ENCODE measurements around the gene ZC3H18. TPM values are rescaled to one million over a fixed set of nuclear protein-coding genes. Genes with fewer than 3 reads are reported as not detected.

ZC3H18 gene
- total RNA-seq, 1 donor from 2014 or later, result 49.3 TPM

DNA sequence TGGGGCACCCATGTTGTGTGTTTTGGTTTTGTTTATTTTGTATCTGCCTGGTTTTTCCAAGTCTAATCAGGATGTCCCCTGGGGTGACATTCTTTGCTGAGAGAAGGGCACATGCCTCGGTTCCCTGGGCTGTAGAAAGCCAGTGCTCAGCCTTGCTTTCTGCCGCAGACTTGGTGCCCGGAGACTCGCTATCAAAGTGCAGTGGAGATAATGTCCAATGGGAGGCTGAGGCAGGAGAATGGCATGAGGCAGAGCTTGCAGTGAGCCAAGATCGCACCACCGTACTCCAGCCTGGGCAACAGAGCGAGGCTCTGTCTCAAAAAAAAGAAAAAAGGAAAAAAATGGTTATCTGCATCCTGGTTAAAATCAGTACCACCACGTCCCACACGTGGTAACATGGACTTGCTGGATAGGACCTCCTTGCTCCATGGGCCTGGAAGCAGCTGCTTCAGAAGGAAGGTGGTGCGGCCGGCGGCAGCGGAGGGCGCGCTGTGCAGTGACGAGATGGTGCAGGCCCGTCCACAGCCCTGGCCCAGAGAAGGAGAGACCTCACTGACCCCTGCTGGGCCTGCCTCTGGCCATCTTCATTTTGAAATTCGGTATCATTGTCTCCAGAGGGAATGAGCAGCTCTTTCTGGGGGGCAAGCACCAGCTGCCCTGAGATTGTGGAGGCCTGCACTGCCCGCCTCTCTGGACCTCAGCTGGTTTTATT lies 48.9 kb downstream of the ZC3H18 start:
- no peaks in the 10 kb centered on the region for H3K9me3 Mint-ChIP-seq (ENCODE audit: unreplicated experiment)
- peak overlapping the region; percentile 72 for H3K27ac Mint-ChIP-seq (ENCODE audit: unreplicated experiment)
- H3K4me1 Mint-ChIP-seq (ENCODE audit: unreplicated experiment), result peaks cover 18% of the 10 kb centered on the region
- H3K4me3 Mint-ChIP-seq (ENCODE audit: unreplicated experiment), result peak overlapping the region; percentile 67
- H3K27me3 Mint-ChIP-seq (ENCODE audit: unreplicated experiment), result peaks cover 15% of the 10 kb centered on the region
- H3K36me3 Mint-ChIP-seq (ENCODE audit: low read depth, unreplicated experiment), result peaks cover 22% of the 10 kb centered on the region
- no peak for DNase-seq (ENCODE audit: low spot score)
- TF ChIP-seq, protein P1, sequence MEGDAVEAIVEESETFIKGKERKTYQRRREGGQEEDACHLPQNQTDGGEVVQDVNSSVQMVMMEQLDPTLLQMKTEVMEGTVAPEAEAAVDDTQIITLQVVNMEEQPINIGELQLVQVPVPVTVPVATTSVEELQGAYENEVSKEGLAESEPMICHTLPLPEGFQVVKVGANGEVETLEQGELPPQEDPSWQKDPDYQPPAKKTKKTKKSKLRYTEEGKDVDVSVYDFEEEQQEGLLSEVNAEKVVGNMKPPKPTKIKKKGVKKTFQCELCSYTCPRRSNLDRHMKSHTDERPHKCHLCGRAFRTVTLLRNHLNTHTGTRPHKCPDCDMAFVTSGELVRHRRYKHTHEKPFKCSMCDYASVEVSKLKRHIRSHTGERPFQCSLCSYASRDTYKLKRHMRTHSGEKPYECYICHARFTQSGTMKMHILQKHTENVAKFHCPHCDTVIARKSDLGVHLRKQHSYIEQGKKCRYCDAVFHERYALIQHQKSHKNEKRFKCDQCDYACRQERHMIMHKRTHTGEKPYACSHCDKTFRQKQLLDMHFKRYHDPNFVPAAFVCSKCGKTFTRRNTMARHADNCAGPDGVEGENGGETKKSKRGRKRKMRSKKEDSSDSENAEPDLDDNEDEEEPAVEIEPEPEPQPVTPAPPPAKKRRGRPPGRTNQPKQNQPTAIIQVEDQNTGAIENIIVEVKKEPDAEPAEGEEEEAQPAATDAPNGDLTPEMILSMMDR (IDR thresholded peaks at IDR 0.05; ENCODE audit: unreplicated experiment), result no peak

DNA sequence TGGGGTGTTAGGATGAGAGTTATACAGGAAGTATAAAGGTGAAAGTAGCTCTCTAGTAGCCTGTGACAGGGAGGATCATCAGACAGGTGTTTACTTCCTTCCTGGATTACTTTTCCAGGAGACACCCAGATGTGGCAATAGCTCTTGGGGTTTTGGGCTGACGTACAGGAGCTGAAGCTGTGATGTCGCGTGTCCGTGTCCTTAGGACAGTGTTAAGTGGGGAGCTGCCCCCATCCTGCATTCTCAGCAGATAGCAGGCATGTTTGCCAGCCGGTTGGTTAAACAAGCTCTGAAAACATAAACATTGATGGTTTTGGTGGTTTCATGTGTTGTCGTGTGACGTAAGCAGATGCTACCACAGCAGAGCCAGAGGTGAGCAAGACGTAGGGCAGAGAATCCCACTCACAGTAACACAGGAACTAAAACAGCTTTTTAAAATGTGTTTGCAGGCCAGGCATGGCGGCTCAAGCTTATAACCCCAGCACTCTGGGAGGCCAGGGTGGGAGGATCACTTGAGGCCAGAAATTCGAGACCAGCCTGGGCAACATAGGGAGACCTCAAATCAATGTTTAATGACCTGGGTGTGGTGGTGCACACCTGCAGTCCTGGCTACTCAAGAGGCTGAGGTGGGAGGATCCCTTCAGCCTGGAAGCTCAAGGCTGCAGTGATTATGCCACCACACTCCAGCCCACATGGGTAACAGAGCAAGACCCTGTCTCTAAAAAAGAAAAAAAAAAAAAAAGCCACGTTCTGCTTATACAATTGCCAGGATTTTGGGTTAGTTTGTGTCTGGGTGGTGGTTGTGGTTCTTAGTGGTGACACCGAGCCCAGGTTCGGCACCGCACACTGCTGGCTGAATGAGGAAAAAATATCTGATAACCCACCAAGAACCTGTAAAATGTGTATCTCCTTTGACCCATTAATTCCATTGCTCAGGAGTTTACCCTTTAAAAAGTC lies 49.9 kb downstream of the ZC3H18 start:
- H3K27me3 Mint-ChIP-seq (ENCODE audit: unreplicated experiment), result peaks cover 12% of the 10 kb centered on the region
- TF ChIP-seq, protein P1 (IDR thresholded peaks at IDR 0.05; ENCODE audit: unreplicated experiment), result no peak
- H3K4me3 Mint-ChIP-seq (ENCODE audit: unreplicated experiment), result no peak overlapping the region
- peaks cover 19% of the 10 kb centered on the region for H3K36me3 Mint-ChIP-seq (ENCODE audit: low read depth, unreplicated experiment)
- no peak overlapping the region for H3K27ac Mint-ChIP-seq (ENCODE audit: unreplicated experiment)
- H3K9me3 Mint-ChIP-seq (ENCODE audit: unreplicated experiment), result no peaks in the 10 kb centered on the region
- H3K4me1 Mint-ChIP-seq (ENCODE audit: unreplicated experiment), result peaks cover 16% of the 10 kb centered on the region
- DNase-seq (ENCODE audit: low spot score), result no peak

DNA sequence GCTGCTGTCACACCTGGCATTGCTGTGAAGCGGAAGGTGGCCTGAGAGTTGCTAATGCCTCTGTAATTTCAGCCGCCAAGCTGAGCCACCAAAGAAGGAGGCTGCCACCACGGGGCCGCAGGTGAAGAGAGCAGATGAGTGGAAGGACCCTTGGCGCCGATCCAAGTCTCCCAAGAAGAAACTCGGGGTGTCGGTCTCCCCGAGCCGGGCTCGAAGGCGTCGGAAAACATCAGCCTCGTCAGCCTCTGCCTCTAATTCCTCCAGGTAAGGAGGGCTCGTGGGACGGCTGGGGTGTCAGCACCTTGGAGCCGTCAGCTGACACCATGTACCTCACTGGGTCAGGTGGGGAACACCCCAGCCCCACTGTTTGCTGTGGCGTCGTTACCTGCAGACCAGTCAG lies 51.9 kb downstream of the ZC3H18 start:
- Mint-ChIP-seq H3K4me3 (ENCODE audit: unreplicated experiment) (no peak overlapping the region), H3K27me3 (ENCODE audit: unreplicated experiment) (peaks cover 6% of the 10 kb centered on the region), H3K36me3 (ENCODE audit: low read depth, unreplicated experiment) (peaks cover 16% of the 10 kb centered on the region), H3K4me1 (ENCODE audit: unreplicated experiment) (no peaks in the 10 kb centered on the region), H3K9me3 (ENCODE audit: unreplicated experiment) (no peaks in the 10 kb centered on the region), H3K27ac (ENCODE audit: unreplicated experiment) (no peak overlapping the region)
- TF ChIP-seq, protein P1 (IDR thresholded peaks at IDR 0.05; ENCODE audit: unreplicated experiment), result no peak
- no peak for DNase-seq (ENCODE audit: low spot score)

DNA sequence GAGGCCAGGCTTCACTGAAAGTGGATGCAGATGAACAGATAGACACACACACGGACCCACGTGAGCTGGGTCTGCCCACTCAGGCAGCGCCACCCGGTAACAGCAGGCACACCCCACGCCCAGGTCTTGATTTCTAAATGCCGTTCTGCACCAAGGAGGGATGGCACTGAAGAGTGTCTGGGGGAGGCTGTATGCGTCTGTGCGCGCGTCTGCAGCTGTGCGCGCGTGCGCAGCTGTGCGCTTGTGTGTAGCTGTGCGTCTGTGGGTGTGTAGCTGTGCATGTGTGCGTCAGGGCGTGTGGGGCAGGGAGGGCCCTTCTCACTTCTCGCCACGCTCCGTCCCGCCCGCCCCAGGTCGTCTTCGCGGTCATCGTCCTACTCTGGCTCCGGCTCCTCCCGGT lies 52.7 kb downstream of the ZC3H18 start:
- TF ChIP-seq, protein P1 (IDR thresholded peaks at IDR 0.05; ENCODE audit: unreplicated experiment), result no peak
- peaks cover 4% of the 10 kb centered on the region for H3K4me1 Mint-ChIP-seq (ENCODE audit: unreplicated experiment)
- peaks cover 6% of the 10 kb centered on the region for H3K27me3 Mint-ChIP-seq (ENCODE audit: unreplicated experiment)
- no peak for DNase-seq (ENCODE audit: low spot score)
- peaks cover 19% of the 10 kb centered on the region for H3K36me3 Mint-ChIP-seq (ENCODE audit: low read depth, unreplicated experiment)
- no peak overlapping the region for H3K27ac Mint-ChIP-seq (ENCODE audit: unreplicated experiment)
- no peaks in the 10 kb centered on the region for H3K9me3 Mint-ChIP-seq (ENCODE audit: unreplicated experiment)
- H3K4me3 Mint-ChIP-seq (ENCODE audit: unreplicated experiment), result peak overlapping the region; percentile 60

Measured in endothelial cell (in vitro differentiated cells).